Breast epithelium (tissue), 4 donors: ENCODE measurements around the gene KCNH1. TPM values are rescaled to one million over a fixed set of nuclear protein-coding genes. Genes with fewer than 3 reads are reported as not detected.

Experiments used
- DNase-seq, 2 donors: peaks; one replicate each; pipeline ENCODE4 v3.0.0-alpha.2; 2019; ENCODE audit warnings: low spot score in 2 of 2
- H3K27ac ChIP-seq, 2 donors: fragments of 200-600 bp; sonication (generic) in 1 of 2; one replicate each; pipeline ENCODE4 v1.5.1; 2016 to 2019; ENCODE audit warnings: mild to moderate bottlenecking in 1 of 2
- H3K27me3 ChIP-seq, 2 donors: fragments of 200-600 bp; sonication (generic) in 1 of 2; one replicate each; pipeline versions ENCODE4 v1.5.1 to v1.6.0; 2017 to 2019; ENCODE audit warnings: control low read depth in 1 of 2, mild to moderate bottlenecking in 1 of 2
- H3K36me3 ChIP-seq: fragments of 200-600 bp; one replicate; pipeline ENCODE4 v1.5.1; 2019
- H3K4me1 ChIP-seq, 2 donors: fragments of 200-600 bp; sonication (generic); one replicate each; pipeline ENCODE4 v1.5.1; 2016 to 2019; ENCODE audit warnings: control low read depth in 1 of 2
- H3K4me3 ChIP-seq, 3 donors: fragments of 200-600 bp; sonication (generic); 1 replicate in 2 of 3; 2 replicates in 1 of 3; pipeline ENCODE4 v1.5.1; 2016 to 2019; ENCODE audit warnings: mild to moderate bottlenecking in 3 of 3, moderate library complexity in 2 of 3
- H3K9me3 ChIP-seq, 2 donors: fragments of 200-600 bp; sonication (generic) in 1 of 2; one replicate each; pipeline ENCODE4 v1.5.1; 2016 to 2019; ENCODE audit warnings: control low read depth in 1 of 2
- CTCF ChIP-seq, 3 donors: fragments of 450-650 bp; IDR thresholded peaks; one replicate each; pipeline ENCODE4 v1.5.1; 2016 to 2017; ENCODE audit warnings: antibody characterized with exemption in 3 of 3, mild to moderate bottlenecking in 3 of 3, moderate library complexity in 3 of 3
- POLR2A ChIP-seq: fragments of 450-650 bp; IDR thresholded peaks from one replicate; pipeline ENCODE4 v1.6.1; 2016; ENCODE audit warnings: antibody characterized with exemption, mild to moderate bottlenecking, moderate library complexity
- POLR2AphosphoS5 ChIP-seq, 3 donors: sonication (generic); formaldehyde crosslinking; IDR thresholded peaks; one replicate each; pipeline ENCODE4 v1.6.1; 2017; ENCODE audit warnings: antibody characterized with exemption in 3 of 3
- intact Hi-C: fragments of 100-400 bp; cut with DNase I; formaldehyde crosslinking; loops from one replicate; pipeline ENCODE4 v1.15.1; 2023; ENCODE audit warnings: low total_unique reads
- total RNA-seq, 3 donors: library from RNA; depleted of rRNA; stranded (reverse); fragments of >200 nt; gene quantifications; one replicate each; pipeline ENCODE4 v1.1.0, GENCODE V29; 2016

KCNH1 gene
- total RNA-seq, 3 donors from 2014 or later, result 0.32 to 1.3 TPM; not detected in 1

- no peaks in the 10 kb centered on the region for H3K36me3 ChIP-seq
- H3K9me3 ChIP-seq, result peaks cover 19 to 38% of the 10 kb centered on the region in 2 donors
- no peaks in the 10 kb centered on the region for H3K4me1 ChIP-seq
- TF ChIP-seq POLR2AphosphoS5 (IDR thresholded peaks at IDR 0.05) (no peak), POLR2A (no peak), CTCF (IDR thresholded peaks at IDR 0.05) (no peak)
- H3K27me3 ChIP-seq, result no peaks in the 10 kb centered on the region
- no peak overlapping the region for H3K27ac ChIP-seq
- intact Hi-C loops, result no loop called here
- DNase-seq, result no peak
- no peak overlapping the region for H3K4me3 ChIP-seq
These were observed 35.4 kb upstream of the KCNH1 start for GRCh38 chr1:211169353-211169752.

GRCh38 chr1:211158866-211159265 lies 24.9 kb upstream of the KCNH1 start:
- Histone ChIP-seq H3K27me3 (no peaks in the 10 kb centered on the region), H3K27ac (no peak overlapping the region)
- intact Hi-C loops, result no loop called here

GRCh38 chr1:211155040-211155439 lies 21.1 kb upstream of the KCNH1 start:
- Histone ChIP-seq H3K27me3 (no peaks in the 10 kb centered on the region), H3K36me3 (no peaks in the 10 kb centered on the region), H3K4me3 (no peak overlapping the region), H3K9me3 (peaks cover 7 to 19% of the 10 kb centered on the region in 2 donors), H3K27ac (no peak overlapping the region), H3K4me1 (no peaks in the 10 kb centered on the region)
- no peak for TF ChIP-seq POLR2AphosphoS5 (IDR thresholded peaks at IDR 0.05)
- TF ChIP-seq POLR2A, result no peak
- TF ChIP-seq CTCF (IDR thresholded peaks at IDR 0.05), result no peak
- intact Hi-C loops, result no loop called here
- no peak for DNase-seq

More at GRCh38 chr1:211158866-211159265, 24.9 kb upstream of the KCNH1 start:
- DNase-seq, result no peak
- Histone ChIP-seq H3K4me3 (no peak overlapping the region), H3K9me3 (peaks cover 7 to 19% of the 10 kb centered on the region in 2 donors), H3K4me1 (no peaks in the 10 kb centered on the region), H3K36me3 (no peaks in the 10 kb centered on the region)
- TF ChIP-seq CTCF (IDR thresholded peaks at IDR 0.05), result no peak
- TF ChIP-seq POLR2AphosphoS5 (IDR thresholded peaks at IDR 0.05), result no peak
- TF ChIP-seq POLR2A, result no peak

- no peak for TF ChIP-seq POLR2AphosphoS5 (IDR thresholded peaks at IDR 0.05)
- TF ChIP-seq CTCF (IDR thresholded peaks at IDR 0.05), result no peak
- no peak for TF ChIP-seq POLR2A
- intact Hi-C loops, result no loop called here
- no peak overlapping the region for H3K27ac ChIP-seq
- H3K27me3 ChIP-seq, result no peaks in the 10 kb centered on the region
- H3K4me3 ChIP-seq, result no peak overlapping the region
- no peaks in the 10 kb centered on the region for H3K4me1 ChIP-seq
- no peaks in the 10 kb centered on the region for H3K36me3 ChIP-seq
- DNase-seq, result no peak
- peaks cover 7 to 15% of the 10 kb centered on the region in 2 donors for H3K9me3 ChIP-seq
These were observed 20.0 kb upstream of the KCNH1 start for GRCh38 chr1:211153932-211154331.

- no peak overlapping the region for H3K27ac ChIP-seq
- TF ChIP-seq CTCF (IDR thresholded peaks at IDR 0.05), result no peak
- no peak for TF ChIP-seq POLR2AphosphoS5 (IDR thresholded peaks at IDR 0.05)
- no peak for TF ChIP-seq POLR2A
- H3K4me1 ChIP-seq, result no peaks in the 10 kb centered on the region
- H3K36me3 ChIP-seq, result no peaks in the 10 kb centered on the region
- no peak overlapping the region for H3K4me3 ChIP-seq
- H3K27me3 ChIP-seq, result peaks cover 0 to 8% of the 10 kb centered on the region in 2 donors
- no peak for DNase-seq
- intact Hi-C loops, result no loop called here
- peaks cover 0 to 3% of the 10 kb centered on the region in 2 donors for H3K9me3 ChIP-seq
These were observed 14.4 kb upstream of the KCNH1 start for GRCh38 chr1:211148366-211148765.
